T47D (cell line): ENCODE measurements around the gene VIL1.

Experiments used
- DNase-seq, 2 experiments: peaks; one replicate each; pipeline versions ENCODE4 v3.0.0 to v3.0.0-alpha.2; 2011 to 2012; ENCODE audit warnings: low read depth in 1 of 2, low spot score in 1 of 2
- JUND ChIP-seq: IDR thresholded peaks from 2 replicates; pipeline ENCODE4 v1.6.1; 2012; ENCODE audit warnings: low read depth
- in situ Hi-C: cut with HindIII; loops from 2 replicates; pipeline ENCODE4 v1.10.0; 2016; ENCODE audit warnings: low sequenced_read_pairs, low pct_unique_long_range_greater_than_20kb

Gene VIL1

DNA sequence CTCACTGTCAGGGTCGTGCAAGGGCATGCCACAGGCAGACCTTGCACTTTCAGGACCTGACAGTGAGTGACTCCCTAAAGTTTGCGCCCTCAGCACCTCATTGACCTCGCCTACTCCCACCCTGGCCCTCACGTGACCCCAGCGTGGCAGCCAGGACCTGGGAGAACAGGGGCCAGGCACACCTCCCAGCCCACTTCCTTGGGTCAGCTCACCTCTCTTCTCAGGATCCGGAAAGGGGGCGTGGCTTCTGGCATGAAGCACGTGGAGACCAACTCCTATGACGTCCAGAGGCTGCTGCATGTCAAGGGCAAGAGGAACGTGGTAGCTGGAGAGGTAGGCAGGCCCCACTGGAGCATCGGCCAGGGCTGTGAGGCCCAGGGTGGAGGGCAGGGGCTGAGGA lies 8.8 kb downstream of the VIL1 start:
- peak in 1 of 2 experiments; percentile 5 for DNase-seq
- no peak for TF ChIP-seq JUND
- in situ Hi-C loops = no loop called here

DNA sequence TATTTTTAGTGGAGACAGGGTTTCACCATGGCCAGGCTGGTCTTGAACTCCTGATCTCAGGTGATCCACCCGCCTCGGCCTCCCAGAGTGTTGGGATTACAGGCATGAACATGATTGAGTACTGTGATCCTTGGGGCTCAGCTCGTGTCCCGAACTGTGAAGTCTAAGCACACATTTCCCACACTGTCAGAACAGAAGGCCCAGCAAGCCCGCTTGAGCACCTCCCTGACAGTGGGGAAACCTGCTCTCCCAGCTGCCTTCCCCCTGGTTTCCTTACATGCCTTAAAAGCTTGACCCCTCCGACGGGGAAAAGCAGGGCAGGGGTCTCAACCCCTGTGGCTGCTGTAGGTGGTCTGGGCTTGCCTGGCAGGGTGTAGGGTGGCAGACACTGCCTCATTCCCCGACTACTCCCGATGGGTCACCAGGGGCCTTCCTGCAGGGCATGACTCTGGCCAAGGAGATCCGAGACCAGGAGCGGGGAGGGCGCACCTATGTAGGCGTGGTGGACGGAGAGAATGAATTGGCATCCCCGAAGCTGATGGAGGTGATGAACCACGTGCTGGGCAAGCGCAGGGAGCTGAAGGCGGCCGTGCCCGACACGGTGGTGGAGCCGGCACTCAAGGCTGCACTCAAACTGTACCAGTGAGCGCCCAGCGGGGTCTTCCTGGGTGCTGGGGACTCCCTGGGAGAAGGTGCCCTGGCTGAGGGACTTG lies 10.1 kb downstream of the VIL1 start:
- DNase-seq = no peak
- TF ChIP-seq JUND = no peak
- in situ Hi-C loops = no loop called here

GRCh38 chr2:218429911-218430692 lies 11.2 kb downstream of the VIL1 start:
- TF ChIP-seq JUND = no peak
- in situ Hi-C loops = no loop called here
- DNase-seq = no peak

DNA sequence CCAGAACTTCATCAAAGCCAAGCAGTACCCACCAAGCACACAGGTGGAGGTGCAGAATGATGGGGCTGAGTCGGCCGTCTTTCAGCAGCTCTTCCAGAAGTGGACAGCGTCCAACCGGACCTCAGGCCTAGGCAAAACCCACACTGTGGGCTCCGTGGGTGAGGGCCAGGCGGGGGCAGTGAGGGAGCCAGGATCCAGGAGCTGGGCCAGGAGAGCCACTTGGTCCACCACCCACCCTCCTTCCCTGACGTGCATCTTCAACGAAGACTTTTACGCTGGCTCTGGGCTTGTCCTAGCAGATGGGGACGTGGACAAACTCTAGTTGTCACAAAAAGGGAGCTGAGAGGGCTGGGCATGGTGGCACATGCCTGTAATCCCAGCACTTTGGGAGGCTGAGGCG lies 11.8 kb downstream of the VIL1 start:
- in situ Hi-C loops = no loop called here
- DNase-seq = no peak
- no peak for TF ChIP-seq JUND

GRCh38 chr2:218431878-218432277 lies 13.0 kb downstream of the VIL1 start:
- in situ Hi-C loops = no loop called here
- no peak for DNase-seq

DNA sequence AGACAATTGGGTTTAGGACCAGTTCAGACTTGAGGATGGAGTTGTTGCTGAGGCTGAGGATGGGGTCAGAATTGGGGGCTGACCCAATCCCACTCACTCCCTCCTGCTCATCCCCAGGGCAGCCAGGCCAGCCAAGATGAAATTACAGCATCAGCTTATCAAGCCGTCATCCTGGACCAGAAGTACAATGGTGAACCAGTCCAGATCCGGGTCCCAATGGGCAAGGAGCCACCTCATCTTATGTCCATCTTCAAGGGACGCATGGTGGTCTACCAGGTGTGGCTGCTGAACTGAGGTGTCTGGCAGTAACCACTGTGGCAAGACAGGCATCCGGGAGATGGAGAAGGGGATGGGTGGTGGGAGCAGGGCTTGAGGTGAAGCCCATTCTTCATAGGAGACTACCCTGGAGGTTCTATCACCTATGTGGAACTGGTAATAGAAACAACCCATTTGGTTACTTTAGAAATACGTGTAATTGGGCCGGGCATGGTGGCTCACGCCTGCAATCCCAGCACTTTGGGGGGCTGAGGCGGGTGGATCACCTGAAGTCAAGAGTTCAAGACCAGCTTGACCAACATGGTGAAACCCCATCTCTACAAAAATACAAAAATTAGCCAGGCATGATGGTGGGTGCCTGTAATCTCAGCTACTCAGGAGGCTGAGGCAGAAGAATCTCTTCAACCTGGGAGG lies 13.9 kb downstream of the VIL1 start:
- DNase-seq = no peak
- in situ Hi-C loops = no loop called here
- no peak for TF ChIP-seq JUND

More at GRCh38 chr2:218431878-218432277, 13.0 kb downstream of the VIL1 start:
- no peak for TF ChIP-seq JUND

- no peak for DNase-seq
- in situ Hi-C loops = no loop called here
- no peak for TF ChIP-seq JUND
Observed at GRCh38 chr2:218434456-218434855, 15.5 kb downstream of the VIL1 start.

GRCh38 chr2:218435003-218435982 lies 16.4 kb downstream of the VIL1 start:
- in situ Hi-C loops = no loop called here
- no peak for TF ChIP-seq JUND
- DNase-seq = no peak

- no peak for DNase-seq
- TF ChIP-seq JUND = no peak
- in situ Hi-C loops = no loop called here
Observed at GRCh38 chr2:218436992-218437391, 18.1 kb downstream of the VIL1 start.

DNA sequence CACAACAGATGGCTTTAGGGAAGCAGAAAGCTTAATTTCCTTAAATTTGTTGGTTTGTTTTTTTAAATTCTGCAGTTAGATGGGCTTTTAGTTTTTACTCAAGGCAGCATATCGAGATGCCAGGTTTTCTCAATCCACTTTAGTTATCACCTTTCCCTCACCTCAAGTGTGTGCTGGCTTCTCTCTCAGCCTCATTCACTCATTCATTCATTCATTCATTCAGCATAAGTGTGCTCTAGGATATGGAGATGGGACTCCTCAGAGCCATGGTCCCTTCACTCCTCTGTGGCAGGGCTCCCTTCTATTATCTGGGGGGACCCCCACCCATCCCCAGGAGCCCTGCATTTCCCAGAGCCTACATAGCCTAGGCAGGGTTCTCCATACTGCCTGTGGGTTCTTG lies 19.0 kb downstream of the VIL1 start:
- no peak for TF ChIP-seq JUND
- in situ Hi-C loops = no loop called here
- DNase-seq = no peak

DNA sequence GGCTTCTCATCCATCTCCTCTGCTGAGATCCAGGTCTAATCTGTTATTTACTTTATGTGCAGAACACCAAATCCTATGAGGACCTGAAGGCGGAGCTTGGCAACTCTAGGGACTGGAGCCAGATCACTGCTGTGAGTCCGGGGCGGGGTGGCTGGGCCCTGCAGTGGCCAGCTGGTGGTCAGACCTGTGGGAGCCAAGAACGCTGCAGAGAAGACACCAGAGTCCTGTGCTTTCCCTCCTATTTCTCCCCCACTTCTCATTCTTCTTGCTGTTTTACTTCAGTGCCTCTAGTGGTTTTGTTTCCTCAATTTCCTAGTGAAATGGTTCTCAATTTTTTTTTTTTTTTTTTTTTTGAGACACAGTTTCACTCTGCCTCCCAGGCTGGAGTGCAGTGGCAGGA lies 19.7 kb downstream of the VIL1 start:
- in situ Hi-C loops = no loop called here
- no peak for DNase-seq
- no peak for TF ChIP-seq JUND
